Erythroblast (primary cell): Measurements from ENCODE around the gene KLRC4.
"Not testable (repeated sequence)": the region's sequence is repeated elsewhere in the genome, so short reads cannot be mapped to it uniquely, and the experiment has no call there.

Source experiments
- DNase-seq, 2 experiments: peaks; one replicate each; lab custom pipeline; 2025; lab: John Stamatoyannopoulos, UW
- GATA1 ChIP-seq: IDR thresholded peaks from 2 replicates; pipeline ENCODE4 v1.6.1; 2011; ENCODE audit warnings: low read depth, mild to moderate bottlenecking, control low read depth, low read length, moderate library complexity
- POLR2A ChIP-seq: IDR thresholded peaks from 2 replicates; pipeline ENCODE4 v1.6.1; 2011; ENCODE audit warnings: mild to moderate bottlenecking, low read length

The KLRC4 gene

GRCh38 chr12:10408842-10409241 lies 715 bp downstream of the KLRC4 start:
- no peak for DNase-seq
- TF ChIP-seq GATA1 (no peak), POLR2A (no peak)

- DNase-seq: no peak
These were observed 2.8 kb downstream of the KLRC4 start for GRCh38 chr12:10406725-10407124.

GRCh38 chr12:10405294-10405693 lies 4.3 kb downstream of the KLRC4 start:
- DNase-seq: no peak
- no peak for TF ChIP-seq GATA1

More at GRCh38 chr12:10406725-10407124, 2.8 kb downstream of the KLRC4 start:
- TF ChIP-seq GATA1 (no peak), POLR2A (no peak)

GRCh38 chr12:10404798-10405197 lies 4.8 kb downstream of the KLRC4 start:
- no peak for DNase-seq
- TF ChIP-seq POLR2A: no peak
- no peak for TF ChIP-seq GATA1

GRCh38 chr12:10400829-10401228 lies 8.7 kb downstream of the KLRC4 start:
- DNase-seq: no peak
- TF ChIP-seq GATA1 (no peak), POLR2A (no peak)

GRCh38 chr12:10398168-10398567 lies 11.4 kb downstream of the KLRC4 start:
- no peak for TF ChIP-seq POLR2A
- TF ChIP-seq GATA1: no peak
- no peak for DNase-seq

GRCh38 chr12:10397296-10397695 lies 12.3 kb downstream of the KLRC4 start:
- TF ChIP-seq GATA1 (no peak), POLR2A (no peak)
- no peak for DNase-seq

GRCh38 chr12:10396176-10396575 lies 13.4 kb downstream of the KLRC4 start:
- DNase-seq: not testable (repeated sequence)

GRCh38 chr12:10395390-10395998 lies 14.1 kb downstream of the KLRC4 start:
- TF ChIP-seq POLR2A: no peak
- no peak for TF ChIP-seq GATA1
- DNase-seq: no peak

- DNase-seq: not testable (repeated sequence)
These were observed 14.9 kb downstream of the KLRC4 start for GRCh38 chr12:10394531-10395152.

GRCh38 chr12:10393291-10393690 lies 16.3 kb downstream of the KLRC4 start:
- no peak for DNase-seq
- TF ChIP-seq POLR2A (no peak), GATA1 (no peak)

- TF ChIP-seq GATA1 (no peak), POLR2A (no peak)
- DNase-seq: peak in 1 of 2 experiments; percentile 6
These were observed 17.1 kb downstream of the KLRC4 start for GRCh38 chr12:10392394-10392930.

- DNase-seq: not testable (repeated sequence)
These were observed 18.6 kb downstream of the KLRC4 start for GRCh38 chr12:10390991-10391390.

- TF ChIP-seq GATA1: no peak
- no peak for TF ChIP-seq POLR2A
- DNase-seq: no peak
These were observed 19.7 kb downstream of the KLRC4 start, which contains the start of gene KLRK1 for GRCh38 chr12:10389904-10390303. Gene KLRK1 (minus strand): TSS chr12:10390041. CDS start chr12:10388810, 1,231 bp downstream.
